Stomach smooth muscle (tissue), 2 donors: Measurements from ENCODE around the gene SLC25A1.

Experiments
- H3K27ac ChIP-seq: one replicate; pipeline ENCODE4 v1.7.0; 2013; ENCODE audit warnings: mild to moderate bottlenecking, low read length, inconsistent platforms
- H3K27me3 ChIP-seq, 2 donors: one replicate each; pipeline ENCODE4 v1.7.0; 2013; ENCODE audit warnings: low read length in 2 of 2; ENCODE audit not compliant: insufficient read depth in 2 of 2, control insufficient read depth in 1 of 2
- H3K36me3 ChIP-seq, 2 donors: one replicate each; pipeline ENCODE4 v1.7.0; 2013; ENCODE audit warnings: low read length in 2 of 2; ENCODE audit not compliant: control insufficient read depth in 2 of 2, insufficient read depth in 2 of 2
- H3K4me1 ChIP-seq: one replicate; pipeline ENCODE4 v1.7.0; 2013; ENCODE audit warnings: low read length; ENCODE audit not compliant: control insufficient read depth, insufficient read depth
- H3K4me3 ChIP-seq, 2 donors: one replicate each; pipeline ENCODE4 v1.7.0; 2013; ENCODE audit warnings: low read length in 2 of 2
- H3K9ac ChIP-seq, 2 donors: one replicate each; pipeline ENCODE4 v1.7.0; 2013; ENCODE audit warnings: low read length in 2 of 2, mild to moderate bottlenecking in 1 of 2
- H3K9me3 ChIP-seq, 2 donors: one replicate each; pipeline ENCODE4 v1.7.0; 2013; ENCODE audit warnings: low read length in 2 of 2; ENCODE audit not compliant: control insufficient read depth in 2 of 2
- donor health status: healthy.
- donor health status: Pancreatic carcinoma.

SLC25A1 gene

GRCh38 chr22:19218541-19219233 is 40.2 kb upstream of the SLC25A1 start:
- no peaks in the 10 kb centered on the region for H3K27me3 ChIP-seq
- no peak overlapping the region for H3K27ac ChIP-seq
- H3K36me3 ChIP-seq, result peaks cover 16 to 31% of the 10 kb centered on the region in 2 donors
- H3K4me3 ChIP-seq, result no peak overlapping the region
- no peaks in the 10 kb centered on the region for H3K9me3 ChIP-seq
- H3K9ac ChIP-seq, result no peak overlapping the region
- H3K4me1 ChIP-seq, result no peaks in the 10 kb centered on the region

GRCh38 chr22:19216579-19216978 is 38.0 kb upstream of the SLC25A1 start:
- H3K27me3 ChIP-seq, result no peaks in the 10 kb centered on the region
- H3K9me3 ChIP-seq, result no peaks in the 10 kb centered on the region
- no peaks in the 10 kb centered on the region for H3K4me1 ChIP-seq
- peaks cover 0 to 18% of the 10 kb centered on the region in 2 donors for H3K36me3 ChIP-seq
- H3K4me3 ChIP-seq, result no peak overlapping the region
- H3K9ac ChIP-seq, result no peak overlapping the region
- no peak overlapping the region for H3K27ac ChIP-seq

DNA sequence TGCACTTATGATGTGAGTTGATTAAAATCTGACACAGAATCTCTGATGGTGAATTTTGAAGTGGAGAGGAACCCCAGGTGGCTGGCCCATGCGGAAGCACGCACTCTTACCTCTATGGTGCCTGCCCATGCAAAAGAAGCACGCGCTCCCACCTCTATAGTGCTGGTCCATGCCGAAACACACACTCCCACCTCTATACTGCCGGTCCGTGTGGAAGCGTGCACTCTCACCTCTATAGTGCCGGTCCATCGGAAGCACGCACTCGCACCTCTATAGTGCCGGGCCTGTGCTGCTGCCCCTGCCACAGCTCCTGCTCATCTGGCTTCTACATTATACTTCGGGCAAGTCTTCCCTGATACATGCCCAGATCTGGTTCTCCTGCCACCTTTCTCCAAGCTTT is 36.8 kb upstream of the SLC25A1 start:
- Histone ChIP-seq H3K36me3 (peaks cover 0 to 14% of the 10 kb centered on the region in 2 donors), H3K27me3 (no peaks in the 10 kb centered on the region)

GRCh38 chr22:19214078-19214473 is 35.5 kb upstream of the SLC25A1 start:
- Histone ChIP-seq H3K9ac (no peak overlapping the region), H3K4me3 (no peak overlapping the region), H3K4me1 (no peaks in the 10 kb centered on the region), H3K27me3 (no peaks in the 10 kb centered on the region), H3K36me3 (peaks cover under 1 to 17% of the 10 kb centered on the region in 2 donors), H3K27ac (no peak overlapping the region), H3K9me3 (no peaks in the 10 kb centered on the region)

More for the DNA sequence above, 36.8 kb upstream of the SLC25A1 start:
- H3K9me3 ChIP-seq, result no peaks in the 10 kb centered on the region
- H3K9ac ChIP-seq, result no peak overlapping the region
- H3K27ac ChIP-seq, result no peak overlapping the region
- no peak overlapping the region for H3K4me3 ChIP-seq
- H3K4me1 ChIP-seq, result no peaks in the 10 kb centered on the region

DNA sequence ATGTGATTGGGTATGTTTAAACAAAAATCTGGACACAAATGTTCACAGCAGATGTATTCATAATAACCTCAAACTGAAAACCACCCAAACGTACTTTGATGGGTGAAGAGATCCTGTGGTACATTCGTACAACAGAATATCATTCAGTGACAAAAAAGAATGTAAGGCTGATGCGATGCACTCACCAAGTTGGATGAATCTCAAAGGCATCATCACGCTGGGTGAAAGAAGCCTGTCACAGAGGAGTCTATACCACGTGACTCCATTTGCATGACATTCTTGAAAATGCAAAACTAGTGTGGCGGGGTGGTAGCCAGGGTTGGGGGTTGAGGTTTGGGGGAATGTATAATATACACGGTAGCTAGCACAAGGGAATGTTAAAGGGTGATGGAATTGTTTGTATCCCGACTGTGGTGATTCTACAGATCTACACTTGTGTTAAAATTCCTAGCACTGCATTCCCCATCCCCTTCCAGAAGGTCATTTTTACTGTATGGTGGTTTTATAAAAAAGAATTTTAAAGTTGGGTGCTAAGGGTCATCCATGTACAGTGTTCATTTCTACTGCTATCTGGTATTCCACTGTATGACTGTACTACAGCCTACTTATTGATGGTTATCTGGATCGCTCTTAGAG is 35.0 kb upstream of the SLC25A1 start:
- Histone ChIP-seq H3K27me3 (no peaks in the 10 kb centered on the region), H3K9me3 (no peaks in the 10 kb centered on the region), H3K9ac (no peak overlapping the region), H3K4me3 (no peak overlapping the region), H3K27ac (no peak overlapping the region), H3K36me3 (peaks cover 6 to 17% of the 10 kb centered on the region in 2 donors), H3K4me1 (no peaks in the 10 kb centered on the region)

- Histone ChIP-seq H3K4me3 (no peak overlapping the region), H3K27ac (no peak overlapping the region), H3K36me3 (peaks cover 7 to 19% of the 10 kb centered on the region in 2 donors), H3K27me3 (no peaks in the 10 kb centered on the region), H3K9ac (no peak overlapping the region), H3K9me3 (no peaks in the 10 kb centered on the region), H3K4me1 (no peaks in the 10 kb centered on the region)
These were observed 34.5 kb upstream of the SLC25A1 start for GRCh38 chr22:19213001-19213400.

DNA sequence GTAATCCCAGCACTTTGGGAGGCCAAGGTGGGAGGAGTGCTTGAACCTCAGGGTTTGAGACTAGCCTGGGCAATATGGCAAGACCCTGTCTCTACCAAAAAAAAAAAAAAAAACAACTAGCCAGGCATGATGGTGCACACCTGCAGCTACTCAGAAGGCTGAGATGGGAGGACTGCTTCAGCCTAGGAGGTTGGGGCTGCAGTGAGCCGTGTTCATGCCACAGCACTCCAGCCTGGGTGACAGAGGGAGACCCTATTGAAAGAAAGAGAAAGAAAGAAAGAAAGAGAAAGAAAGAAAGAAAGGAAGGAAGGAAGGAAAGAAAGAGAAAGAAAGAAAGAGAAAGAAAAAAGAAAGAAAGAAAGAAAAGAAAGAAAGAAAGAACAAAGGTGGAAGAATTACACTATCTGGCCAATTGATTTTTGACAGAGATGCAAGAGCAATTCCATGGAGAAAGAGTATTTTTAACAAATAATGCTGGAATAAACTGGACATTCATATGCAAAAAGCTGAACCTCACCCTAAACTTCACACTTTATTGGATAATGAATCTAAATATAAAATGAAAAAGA is 33.9 kb upstream of the SLC25A1 start:
- H3K27me3 ChIP-seq, result no peaks in the 10 kb centered on the region
- peaks cover 7 to 19% of the 10 kb centered on the region in 2 donors for H3K36me3 ChIP-seq
- H3K27ac ChIP-seq, result no peak overlapping the region
- H3K4me3 ChIP-seq, result no peak overlapping the region
- no peaks in the 10 kb centered on the region for H3K9me3 ChIP-seq
- no peak overlapping the region for H3K9ac ChIP-seq
- no peaks in the 10 kb centered on the region for H3K4me1 ChIP-seq

GRCh38 chr22:19210188-19210587 is 31.7 kb upstream of the SLC25A1 start:
- Histone ChIP-seq H3K36me3 (peaks cover 7 to 12% of the 10 kb centered on the region in 2 donors), H3K9ac (no peak overlapping the region), H3K27ac (no peak overlapping the region), H3K4me1 (no peaks in the 10 kb centered on the region), H3K4me3 (no peak overlapping the region), H3K9me3 (no peaks in the 10 kb centered on the region), H3K27me3 (no peaks in the 10 kb centered on the region)

DNA sequence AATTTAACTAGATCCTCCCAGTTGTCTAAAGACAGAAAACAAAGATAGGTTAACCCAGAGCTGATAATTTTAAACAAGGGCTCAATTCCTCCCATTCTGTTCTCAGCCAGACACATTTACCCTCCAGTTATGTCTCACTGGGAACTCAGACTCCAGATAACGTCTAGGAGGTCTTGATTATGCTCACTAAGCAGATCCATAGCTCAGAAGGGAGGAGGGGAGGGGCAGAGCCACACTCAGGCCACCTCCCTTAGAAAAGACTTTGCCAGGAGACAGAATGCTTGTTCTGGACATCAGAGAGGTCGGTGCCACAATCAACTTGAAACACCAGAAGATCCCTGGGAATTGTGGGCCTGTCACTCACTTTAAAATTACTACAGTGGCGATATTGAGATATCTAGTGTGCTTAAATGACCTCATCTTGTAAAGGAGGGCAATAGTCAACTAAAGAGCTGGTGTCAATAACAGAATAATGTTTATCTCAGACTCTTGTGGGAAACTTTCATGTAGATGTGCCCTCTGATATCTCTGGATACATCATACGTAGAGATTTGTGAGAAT is 29.8 kb upstream of the SLC25A1 start:
- H3K4me1 ChIP-seq, result no peaks in the 10 kb centered on the region
- H3K27ac ChIP-seq, result no peak overlapping the region
- H3K9me3 ChIP-seq, result no peaks in the 10 kb centered on the region
- peaks cover 7 to 9% of the 10 kb centered on the region in 2 donors for H3K36me3 ChIP-seq
- H3K27me3 ChIP-seq, result no peaks in the 10 kb centered on the region
- H3K9ac ChIP-seq, result no peak overlapping the region
- H3K4me3 ChIP-seq, result no peak overlapping the region

GRCh38 chr22:19207884-19208283 is 29.3 kb upstream of the SLC25A1 start:
- no peak overlapping the region for H3K4me3 ChIP-seq
- H3K27ac ChIP-seq, result no peak overlapping the region
- no peaks in the 10 kb centered on the region for H3K9me3 ChIP-seq
- no peaks in the 10 kb centered on the region for H3K27me3 ChIP-seq
- no peak overlapping the region for H3K9ac ChIP-seq
- H3K36me3 ChIP-seq, result peaks cover 7 to 9% of the 10 kb centered on the region in 2 donors
- H3K4me1 ChIP-seq, result no peaks in the 10 kb centered on the region
